22Rv1 (cell line): ENCODE measurements around the gene RB1.

Experiments
- ZFX ChIP-seq: fragments of 450-650 bp; IDR thresholded peaks from 2 replicates; pipeline ENCODE4 v1.6.1; 2017; ENCODE audit warnings: antibody characterized with exemption, borderline replicate concordance
- TF ChIP-seq, protein P1 (sequence below): fragments of 450-650 bp; IDR thresholded peaks from 2 replicates; pipeline ENCODE4 v1.5.1; 2017; ENCODE audit warnings: mild to moderate bottlenecking

DNA sequence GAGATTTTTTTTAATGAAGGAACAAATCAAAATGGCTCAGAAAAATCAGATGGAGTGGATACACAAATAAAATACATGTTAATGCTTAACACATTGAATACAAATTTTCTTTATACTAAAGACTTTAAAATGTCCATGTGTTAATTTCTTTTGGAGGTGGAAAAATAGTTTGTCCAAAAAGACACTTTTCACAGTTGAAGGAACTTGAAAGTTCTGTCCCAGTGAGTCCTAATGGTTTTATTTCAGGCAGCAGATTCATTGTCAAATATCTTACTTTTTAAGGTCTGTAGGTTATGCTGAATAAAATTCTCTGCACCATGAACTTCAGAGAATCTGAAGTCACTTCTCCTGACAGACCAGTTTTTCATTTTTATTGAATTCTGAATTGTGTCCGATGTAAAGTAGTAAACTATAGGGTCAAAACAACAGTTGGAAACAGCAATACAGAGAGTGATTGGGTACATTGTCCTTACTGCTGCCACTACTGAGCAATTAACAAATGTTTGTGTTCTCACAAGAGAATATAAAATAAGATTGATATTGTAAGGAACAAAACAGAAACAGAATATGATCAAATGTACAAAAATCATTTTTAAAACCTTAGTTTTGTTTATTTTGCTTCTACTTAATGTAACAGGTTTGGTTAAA is 107.7 kb downstream of the RB1 start:
- TF ChIP-seq, protein P1, sequence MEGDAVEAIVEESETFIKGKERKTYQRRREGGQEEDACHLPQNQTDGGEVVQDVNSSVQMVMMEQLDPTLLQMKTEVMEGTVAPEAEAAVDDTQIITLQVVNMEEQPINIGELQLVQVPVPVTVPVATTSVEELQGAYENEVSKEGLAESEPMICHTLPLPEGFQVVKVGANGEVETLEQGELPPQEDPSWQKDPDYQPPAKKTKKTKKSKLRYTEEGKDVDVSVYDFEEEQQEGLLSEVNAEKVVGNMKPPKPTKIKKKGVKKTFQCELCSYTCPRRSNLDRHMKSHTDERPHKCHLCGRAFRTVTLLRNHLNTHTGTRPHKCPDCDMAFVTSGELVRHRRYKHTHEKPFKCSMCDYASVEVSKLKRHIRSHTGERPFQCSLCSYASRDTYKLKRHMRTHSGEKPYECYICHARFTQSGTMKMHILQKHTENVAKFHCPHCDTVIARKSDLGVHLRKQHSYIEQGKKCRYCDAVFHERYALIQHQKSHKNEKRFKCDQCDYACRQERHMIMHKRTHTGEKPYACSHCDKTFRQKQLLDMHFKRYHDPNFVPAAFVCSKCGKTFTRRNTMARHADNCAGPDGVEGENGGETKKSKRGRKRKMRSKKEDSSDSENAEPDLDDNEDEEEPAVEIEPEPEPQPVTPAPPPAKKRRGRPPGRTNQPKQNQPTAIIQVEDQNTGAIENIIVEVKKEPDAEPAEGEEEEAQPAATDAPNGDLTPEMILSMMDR: no peak
- TF ChIP-seq ZFX: no peak
